IMR-90 (cell line): ENCODE data around the gene PIR. TPM values are rescaled to one million over a fixed set of nuclear protein-coding genes. Genes with fewer than 3 reads are reported as not detected.

Experiments
- ATAC-seq: fragments of 200-7000 bp; cut with Tn5 transposase; 2 replicates; pipeline ENCODE4 v1.9.1; 2020; ENCODE audit warnings: low read depth, mild to moderate bottlenecking, moderate library complexity
- BruUV-seq: library from RNA; stranded (reverse); fragments of 400-500 nt; replicated peaks from 2 replicates; lab custom pipeline; 2021; lab: Mats Ljungman, UMichigan
- CTCF ChIA-PET: fragments of 300-600 bp; formaldehyde crosslinking; extraction: SDS; loops from one replicate; lab custom pipeline; 2021; ENCODE audit warnings: antibody characterized with exemption; lab: Yijun Ruan, JAX
- POLR2A ChIA-PET: fragments of 300-600 bp; sonication (Branson Sonifier 250); formaldehyde crosslinking; loops from one replicate; lab custom pipeline; 2022; ENCODE audit warnings: antibody characterized with exemption; ENCODE audit not compliant: unreplicated experiment; lab: Charles Lee
- DNase-seq: peaks from one replicate; pipeline ENCODE4 v3.0.0; 2013
- H2AFZ ChIP-seq: replicated peaks from 2 replicates; pipeline ENCODE3; 2013; ENCODE audit warnings: low read length, mild to moderate bottlenecking; ENCODE audit not compliant: poor library complexity
- H2AK5ac ChIP-seq: 2 replicates; pipeline ENCODE4 v1.6.1; 2013; ENCODE audit warnings: low read depth, low read length, inconsistent platforms
- H2AK9ac ChIP-seq: replicated peaks from 2 replicates; pipeline ENCODE3; 2013; ENCODE audit warnings: mild to moderate bottlenecking, low read depth, low read length, moderate library complexity; ENCODE audit not compliant: poor library complexity
- H2BK120ac ChIP-seq: 2 replicates; pipeline ENCODE4 v1.6.1; 2013; ENCODE audit warnings: low read depth, low read length, inconsistent platforms
- H2BK15ac ChIP-seq: 3 replicates; pipeline ENCODE4 v1.6.1; 2013; ENCODE audit warnings: low read depth, low read length, inconsistent platforms
- H2BK20ac ChIP-seq: 2 replicates; pipeline ENCODE4 v1.6.1; 2013; ENCODE audit warnings: low read depth, mild to moderate bottlenecking, inconsistent platforms, low read length, moderate library complexity
- H2BK5ac ChIP-seq: 2 replicates; pipeline ENCODE4 v1.6.1; 2013; ENCODE audit warnings: mild to moderate bottlenecking, low read depth, low read length, inconsistent platforms; ENCODE audit not compliant: poor library complexity, severe bottlenecking
- H3K14ac ChIP-seq: replicated peaks from 2 replicates; pipeline ENCODE4 v1.6.1; 2013; ENCODE audit warnings: low read depth, low read length, inconsistent platforms
- H3K18ac ChIP-seq: 2 replicates; pipeline ENCODE4 v1.6.1; 2013; ENCODE audit warnings: low read depth, low read length, control low read depth
- H3K23ac ChIP-seq: 2 replicates; pipeline ENCODE4 v1.6.1; 2013; ENCODE audit warnings: low read depth, low read length, inconsistent platforms
- H3K27ac ChIP-seq: 2 replicates; pipeline ENCODE4 v1.5.1; 2013; ENCODE audit warnings: mild to moderate bottlenecking, control low read depth, low read length; ENCODE audit not compliant: insufficient read depth
- H3K27me3 ChIP-seq: 2 replicates; pipeline ENCODE4 v1.6.1; 2013; ENCODE audit warnings: low read length; ENCODE audit not compliant: control insufficient read depth, insufficient read depth
- H3K36me3 ChIP-seq: 2 replicates; pipeline ENCODE4 v1.6.1; 2013; ENCODE audit warnings: low read length, mixed read lengths; ENCODE audit not compliant: control insufficient read depth, insufficient read depth
- H3K4ac ChIP-seq: 2 replicates; pipeline ENCODE4 v1.6.1; 2013; ENCODE audit warnings: low read depth, low read length, inconsistent platforms
- H3K4me1 ChIP-seq: 2 replicates; pipeline ENCODE4 v1.6.1; 2013; ENCODE audit warnings: low read length, mixed read lengths; ENCODE audit not compliant: control insufficient read depth, insufficient read depth
- H3K4me2 ChIP-seq: 2 replicates; pipeline ENCODE4 v1.6.1; 2013; ENCODE audit warnings: low read depth, mild to moderate bottlenecking, control low read depth, low read length, moderate library complexity
- H3K4me3 ChIP-seq: 2 replicates; pipeline ENCODE4 v1.5.1; 2013; ENCODE audit warnings: low read depth, mild to moderate bottlenecking, control low read depth, low read length, moderate library complexity; ENCODE audit not compliant: insufficient read depth
- H3K56ac ChIP-seq: 2 replicates; pipeline ENCODE4 v1.6.1; 2013; ENCODE audit warnings: low read length, inconsistent platforms; ENCODE audit not compliant: insufficient read depth; ENCODE audit errors: extremely low read depth
- H3K79me1 ChIP-seq, 2 experiments: 2 replicates each; pipeline ENCODE4 v1.6.1; 2013; ENCODE audit warnings: low read length in 2 of 2, inconsistent platforms in 1 of 2, low read depth in 1 of 2
- H3K9ac ChIP-seq: 2 replicates; pipeline ENCODE4 v1.6.1; 2013; ENCODE audit warnings: low read depth, low read length, control low read depth
- H3K9me1 ChIP-seq: 2 replicates; pipeline ENCODE4 v1.6.1; 2013; ENCODE audit warnings: low read length, inconsistent platforms; ENCODE audit not compliant: insufficient read depth
- H3K9me3 ChIP-seq: 2 replicates; pipeline ENCODE4 v1.6.1; 2013; ENCODE audit warnings: low read length; ENCODE audit not compliant: control insufficient read depth, insufficient read depth
- H4K20me1 ChIP-seq: 2 replicates; pipeline ENCODE4 v1.6.1; 2013; ENCODE audit warnings: low read length, inconsistent platforms; ENCODE audit not compliant: insufficient read depth
- H4K5ac ChIP-seq: 2 replicates; pipeline ENCODE4 v1.6.1; 2013; ENCODE audit warnings: mild to moderate bottlenecking, low read depth, low read length, control low read depth
- H4K8ac ChIP-seq, 2 experiments: 2 replicates each; pipeline ENCODE4 v1.6.1; 2013; ENCODE audit warnings: low read depth in 2 of 2, low read length in 2 of 2, control low read depth in 1 of 2, inconsistent platforms in 1 of 2
- H4K91ac ChIP-seq: 2 replicates; pipeline ENCODE4 v1.6.1; 2013; ENCODE audit warnings: low read depth, low read length, inconsistent platforms; ENCODE audit not compliant: insufficient read depth
- BHLHE40 ChIP-seq: fragments of 150-350 bp; IDR thresholded peaks from 2 replicates; pipeline ENCODE4 v1.6.1; 2016; ENCODE audit warnings: mild to moderate bottlenecking, low read depth, low read length
- CEBPB ChIP-seq: IDR thresholded peaks from 2 replicates; pipeline ENCODE4 v1.6.1; 2012; ENCODE audit warnings: low read depth, low read length, improper control_type of control experiment
- CHD1 ChIP-seq: IDR thresholded peaks from 2 replicates; pipeline ENCODE4 v1.6.1; 2012; ENCODE audit warnings: low read depth, low read length, improper control_type of control experiment
- FOS ChIP-seq: fragments of 150-350 bp; IDR thresholded peaks from 2 replicates; pipeline ENCODE4 v1.6.1; 2016; ENCODE audit warnings: low read depth, low read length
- MAFK ChIP-seq: IDR thresholded peaks from 2 replicates; pipeline ENCODE4 v1.6.1; 2012; ENCODE audit warnings: low read depth, low read length, improper control_type of control experiment
- MAZ ChIP-seq: IDR thresholded peaks from 2 replicates; pipeline ENCODE4 v1.6.1; 2012; ENCODE audit warnings: low read depth, mild to moderate bottlenecking, low read length, improper control_type of control experiment, moderate library complexity, borderline replicate concordance
- MXI1 ChIP-seq: IDR thresholded peaks from 2 replicates; pipeline ENCODE4 v1.6.1; 2012; ENCODE audit warnings: low read depth, mild to moderate bottlenecking, low read length, moderate library complexity, borderline replicate concordance
- NFE2L2 ChIP-seq: fragments of 150-350 bp; IDR thresholded peaks from 2 replicates; pipeline ENCODE4 v1.6.1; 2016; ENCODE audit warnings: low read depth, mild to moderate bottlenecking, low read length
- POLR2A ChIP-seq: IDR thresholded peaks from 2 replicates; pipeline ENCODE4 v1.6.1; 2012; ENCODE audit warnings: mild to moderate bottlenecking, low read depth, low read length
- RAD21 ChIP-seq: IDR thresholded peaks from 2 replicates; pipeline ENCODE4 v1.6.1; 2012; ENCODE audit warnings: low read length, improper control_type of control experiment
- RCOR1 ChIP-seq: IDR thresholded peaks from 2 replicates; pipeline ENCODE4 v1.6.1; 2012; ENCODE audit warnings: mild to moderate bottlenecking, low read length, improper control_type of control experiment; ENCODE audit not compliant: insufficient replicate concordance
- RFX5 ChIP-seq: IDR thresholded peaks from 2 replicates; pipeline ENCODE4 v1.8.0; 2012; ENCODE audit warnings: low read depth, mild to moderate bottlenecking, low read length, moderate library complexity
- SMC3 ChIP-seq: fragments of 150-350 bp; IDR thresholded peaks from 2 replicates; pipeline ENCODE4 v1.6.1; 2016; ENCODE audit warnings: low read depth, mild to moderate bottlenecking, antibody characterized with exemption, low read length, moderate library complexity
- USF2 ChIP-seq: fragments of 150-350 bp; IDR thresholded peaks from 2 replicates; pipeline ENCODE4 v1.6.1; 2017; ENCODE audit warnings: mild to moderate bottlenecking, antibody characterized with exemption, low read length, low read depth
- WGBS, 2 experiments: methylation state at CpG; one replicate each; pipeline versions ENCODE4 v1.1.5 to v1.1.7; 2013; ENCODE audit warnings: missing lambda C conversion rate in 2 of 2; ENCODE audit not compliant: insufficient read length in 1 of 2; ENCODE audit errors: extremely low coverage in 2 of 2; 5-methylcytosine and 5-hydroxymethylcytosine counted together
- dilution Hi-C: fragments of 300-500 bp; cut with HindIII; formaldehyde crosslinking; loops from one replicate; pipeline ENCODE4 v1.14.3; 2018; ENCODE audit warnings: low sequenced_read_pairs; ENCODE audit not compliant: unreplicated experiment
- in situ Hi-C: fragments of 300-500 bp; cut with MboI; formaldehyde crosslinking; loops from 3 replicates; pipeline ENCODE4 v1.14.3; 2019; ENCODE audit warnings: low sequenced_read_pairs, inconsistent platforms, mixed read lengths
- intact Hi-C: fragments of 100-400 bp; cut with micrococcal nuclease; formaldehyde crosslinking; loops from 2 replicates; pipeline ENCODE4 v1.10.0; 2022
- polyA plus RNA-seq, 3 experiments: library from polyadenylated mRNA; depleted of rRNA; stranded (reverse); fragments of >200 nt; gene quantifications; 2 replicates each; pipeline ENCODE4 v1.2.3, GENCODE V29; 2012; ENCODE audit warnings: low replicate concordance in 1 of 3
- total RNA-seq: library from RNA; depleted of rRNA; stranded (reverse); fragments of >200 nt; gene quantifications from 2 replicates; pipeline ENCODE4 v1.2.3, GENCODE V29; 2012
- TF ChIP-seq, protein P1 (sequence below): conservative IDR thresholded peaks from 2 replicates; pipeline ENCODE4 v1.5.1; 2012; ENCODE audit warnings: mild to moderate bottlenecking, low read depth, low read length, improper control_type of control experiment
- TF ChIP-seq, protein P2 (sequence below): fragments of 150-350 bp; IDR thresholded peaks from 2 replicates; pipeline ENCODE4 v1.6.1; 2016; ENCODE audit warnings: low read depth, mild to moderate bottlenecking, low read length, moderate library complexity, borderline replicate concordance

Gene PIR
- total and polyA plus RNA-seq, 2 of the 4 experiments (the other 2 are of a cell fraction): 5.7 to 8.7 TPM

- H2BK5ac ChIP-seq: no peak overlapping the region
- WGBS, 2 experiments: no CpG with 5 or more reads among the region's 2 CpGs
- H2BK15ac ChIP-seq: no peak overlapping the region
- no peak overlapping the region for H2AFZ ChIP-seq
- no peak overlapping the region for H3K56ac ChIP-seq
- TF ChIP-seq, protein P1, sequence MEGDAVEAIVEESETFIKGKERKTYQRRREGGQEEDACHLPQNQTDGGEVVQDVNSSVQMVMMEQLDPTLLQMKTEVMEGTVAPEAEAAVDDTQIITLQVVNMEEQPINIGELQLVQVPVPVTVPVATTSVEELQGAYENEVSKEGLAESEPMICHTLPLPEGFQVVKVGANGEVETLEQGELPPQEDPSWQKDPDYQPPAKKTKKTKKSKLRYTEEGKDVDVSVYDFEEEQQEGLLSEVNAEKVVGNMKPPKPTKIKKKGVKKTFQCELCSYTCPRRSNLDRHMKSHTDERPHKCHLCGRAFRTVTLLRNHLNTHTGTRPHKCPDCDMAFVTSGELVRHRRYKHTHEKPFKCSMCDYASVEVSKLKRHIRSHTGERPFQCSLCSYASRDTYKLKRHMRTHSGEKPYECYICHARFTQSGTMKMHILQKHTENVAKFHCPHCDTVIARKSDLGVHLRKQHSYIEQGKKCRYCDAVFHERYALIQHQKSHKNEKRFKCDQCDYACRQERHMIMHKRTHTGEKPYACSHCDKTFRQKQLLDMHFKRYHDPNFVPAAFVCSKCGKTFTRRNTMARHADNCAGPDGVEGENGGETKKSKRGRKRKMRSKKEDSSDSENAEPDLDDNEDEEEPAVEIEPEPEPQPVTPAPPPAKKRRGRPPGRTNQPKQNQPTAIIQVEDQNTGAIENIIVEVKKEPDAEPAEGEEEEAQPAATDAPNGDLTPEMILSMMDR: no peak
- TF ChIP-seq POLR2A: no peak
- no peak for TF ChIP-seq CEBPB
- TF ChIP-seq NFE2L2: no peak
- no peak for TF ChIP-seq FOS
- TF ChIP-seq BHLHE40: no peak
- no peak for TF ChIP-seq RFX5
- no peak for TF ChIP-seq RAD21
- TF ChIP-seq RCOR1: no peak
- TF ChIP-seq MXI1: no peak
- TF ChIP-seq CHD1: no peak
- TF ChIP-seq SMC3: no peak
- TF ChIP-seq, protein P2, sequence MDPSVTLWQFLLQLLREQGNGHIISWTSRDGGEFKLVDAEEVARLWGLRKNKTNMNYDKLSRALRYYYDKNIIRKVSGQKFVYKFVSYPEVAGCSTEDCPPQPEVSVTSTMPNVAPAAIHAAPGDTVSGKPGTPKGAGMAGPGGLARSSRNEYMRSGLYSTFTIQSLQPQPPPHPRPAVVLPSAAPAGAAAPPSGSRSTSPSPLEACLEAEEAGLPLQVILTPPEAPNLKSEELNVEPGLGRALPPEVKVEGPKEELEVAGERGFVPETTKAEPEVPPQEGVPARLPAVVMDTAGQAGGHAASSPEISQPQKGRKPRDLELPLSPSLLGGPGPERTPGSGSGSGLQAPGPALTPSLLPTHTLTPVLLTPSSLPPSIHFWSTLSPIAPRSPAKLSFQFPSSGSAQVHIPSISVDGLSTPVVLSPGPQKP: no peak
- TF ChIP-seq MAFK: no peak
- TF ChIP-seq MAZ: no peak
- no peak for TF ChIP-seq USF2
- no peaks in the 10 kb centered on the region for H4K20me1 ChIP-seq
- DNase-seq (no peak), ATAC-seq (no peak)
- no peak overlapping the region for H3K4me3 ChIP-seq
- peaks cover 3% of the 10 kb centered on the region; the same call in 1 of the 2 replicates for H3K27me3 ChIP-seq
- no peak overlapping the region for H3K23ac ChIP-seq
- no peak overlapping the region for H2AK9ac ChIP-seq
- no TSS peak for BruUV-seq
- in situ Hi-C loops (no loop called here), intact Hi-C loops (no loop called here), dilution Hi-C loops (no loop called here)
- H3K9ac ChIP-seq: no peak overlapping the region
- no peak overlapping the region for H3K4me2 ChIP-seq
- H3K14ac ChIP-seq: no peak overlapping the region
- H4K5ac ChIP-seq: no peak overlapping the region
- H3K18ac ChIP-seq: no peak overlapping the region
- ChIA-PET POLR2A (no interaction called here), CTCF (no interaction called here)
- no peak overlapping the region for H2BK120ac ChIP-seq
- no peak overlapping the region for H4K91ac ChIP-seq
- no peak overlapping the region for H4K8ac ChIP-seq
- H3K4me1 ChIP-seq: peaks cover 2% of the 10 kb centered on the region; the same call in 1 of the 2 replicates
- H2AK5ac ChIP-seq: no peak overlapping the region
- H2BK20ac ChIP-seq: no peak overlapping the region
- H3K27ac ChIP-seq: no peak overlapping the region
- no peaks in the 10 kb centered on the region for H3K79me1 ChIP-seq
- peaks cover 2% of the 10 kb centered on the region; the same call in 1 of the 2 replicates for H3K36me3 ChIP-seq
- no peak overlapping the region for H3K4ac ChIP-seq
- H3K9me1 ChIP-seq: 0 out of 2 replicates have a peak, but pooled peaks cover 3% of the 10 kb centered on the region
- no peaks in the 10 kb centered on the region for H3K9me3 ChIP-seq
Measured at GRCh38 chrX:15410947-15411346, 82.2 kb downstream of the PIR start.
